Neutrophil (primary cell): ENCODE data around the gene HDLBP.

Source experiments
- H3K27ac ChIP-seq: fragments of 200-600 bp; sonication (generic); 2 replicates; pipeline ENCODE4 v1.5.1; 2016; ENCODE audit warnings: mild to moderate bottlenecking, moderate library complexity
- H3K27me3 ChIP-seq: fragments of 200-600 bp; sonication (generic); 2 replicates; pipeline ENCODE4 v1.6.0; 2016; ENCODE audit warnings: mild to moderate bottlenecking
- H3K36me3 ChIP-seq: fragments of 200-600 bp; sonication (generic); 2 replicates; pipeline ENCODE4 v1.5.1; 2017
- H3K4me1 ChIP-seq, 2 experiments: fragments of 200-600 bp in 1 of 2; sonication (generic) in 1 of 2; 1 replicate in 1 of 2; 2 replicates in 1 of 2; pipeline versions ENCODE4 v1.5.1 to v1.6.1; 2013 to 2016; ENCODE audit warnings: low read depth in 1 of 2, low read length in 1 of 2, mild to moderate bottlenecking in 1 of 2, moderate library complexity in 1 of 2; ENCODE audit not compliant: control insufficient read depth in 1 of 2, insufficient read depth in 1 of 2
- H3K4me3 ChIP-seq, 2 experiments: fragments of 200-600 bp in 1 of 2; sonication (generic) in 1 of 2; 1 replicate in 1 of 2; 2 replicates in 1 of 2; pipeline ENCODE4 v1.5.1; 2013 to 2016; ENCODE audit warnings: low read depth in 1 of 2, low read length in 1 of 2, mild to moderate bottlenecking in 1 of 2, moderate library complexity in 1 of 2
- H3K9me3 ChIP-seq: fragments of 200-600 bp; sonication (generic); 2 replicates; pipeline ENCODE4 v1.5.1; 2016
- CTCF ChIP-seq: fragments of 200-600 bp; sonication (generic); IDR thresholded peaks from 2 replicates; pipeline ENCODE4 v1.5.1; 2016; ENCODE audit warnings: antibody characterized with exemption

Gene HDLBP

GRCh38 chr2:241215421-241215820 lies 100.1 kb downstream of the HDLBP start:
- TF ChIP-seq CTCF: no peak
- Histone ChIP-seq H3K4me3 (no peak overlapping the region), H3K27me3 (peaks cover 40% of the 10 kb centered on the region), H3K9me3 (no peaks in the 10 kb centered on the region), H3K27ac (no peak overlapping the region), H3K4me1 (peaks cover 10 to 13% of the 10 kb centered on the region in 2 experiments), H3K36me3 (no peaks in the 10 kb centered on the region)

GRCh38 chr2:241214766-241215165 lies 100.7 kb downstream of the HDLBP start:
- Histone ChIP-seq H3K27ac (no peak overlapping the region), H3K9me3 (no peaks in the 10 kb centered on the region), H3K4me1 (peaks cover 10 to 13% of the 10 kb centered on the region in 2 experiments), H3K27me3 (peaks cover 40% of the 10 kb centered on the region), H3K36me3 (no peaks in the 10 kb centered on the region), H3K4me3 (no peak overlapping the region)
- TF ChIP-seq CTCF: no peak

GRCh38 chr2:241214209-241214608 lies 101.3 kb downstream of the HDLBP start:
- H3K27me3 ChIP-seq: peaks cover 39% of the 10 kb centered on the region

GRCh38 chr2:241213567-241213966 lies 101.9 kb downstream of the HDLBP start:
- Histone ChIP-seq H3K36me3 (no peaks in the 10 kb centered on the region), H3K4me3 (no peak overlapping the region), H3K27me3 (peaks cover 33% of the 10 kb centered on the region), H3K9me3 (no peaks in the 10 kb centered on the region), H3K27ac (no peak overlapping the region), H3K4me1 (peaks cover 5 to 8% of the 10 kb centered on the region in 2 experiments)
- TF ChIP-seq CTCF: no peak

More at GRCh38 chr2:241214209-241214608, 101.3 kb downstream of the HDLBP start:
- Histone ChIP-seq H3K27ac (no peak overlapping the region), H3K4me1 (peaks cover 10 to 13% of the 10 kb centered on the region in 2 experiments), H3K9me3 (no peaks in the 10 kb centered on the region), H3K4me3 (no peak overlapping the region), H3K36me3 (no peaks in the 10 kb centered on the region)
- TF ChIP-seq CTCF: no peak

GRCh38 chr2:241213041-241213440 lies 102.4 kb downstream of the HDLBP start:
- Histone ChIP-seq H3K9me3 (no peaks in the 10 kb centered on the region), H3K36me3 (no peaks in the 10 kb centered on the region), H3K4me1 (peaks cover 3 to 4% of the 10 kb centered on the region in 2 experiments), H3K27ac (no peak overlapping the region), H3K4me3 (no peak overlapping the region), H3K27me3 (peaks cover 28% of the 10 kb centered on the region)
- TF ChIP-seq CTCF: no peak

- no peak overlapping the region for H3K27ac ChIP-seq
- H3K9me3 ChIP-seq: no peaks in the 10 kb centered on the region
- no peaks in the 10 kb centered on the region for H3K4me1 ChIP-seq
- no peaks in the 10 kb centered on the region for H3K36me3 ChIP-seq
- no peak overlapping the region for H3K4me3 ChIP-seq
- peaks cover 13% of the 10 kb centered on the region for H3K27me3 ChIP-seq
- TF ChIP-seq CTCF: no peak
Observed at GRCh38 chr2:241211276-241211675, 104.2 kb downstream of the HDLBP start.
